GM21526 (cell line): Measurements from ENCODE around the gene COA7.
"Not testable (repeated sequence)": the region's sequence is repeated elsewhere in the genome, so short reads cannot be mapped to it uniquely, and the experiment has no call there.

Source experiments
- ATAC-seq: cut with Tn5 transposase; IDR thresholded peaks from one replicate; pipeline ENCODE4 v1.9.1; 2021; ENCODE audit warnings: moderate library complexity; ENCODE audit not compliant: unreplicated experiment, low FRiP score

Gene COA7

DNA sequence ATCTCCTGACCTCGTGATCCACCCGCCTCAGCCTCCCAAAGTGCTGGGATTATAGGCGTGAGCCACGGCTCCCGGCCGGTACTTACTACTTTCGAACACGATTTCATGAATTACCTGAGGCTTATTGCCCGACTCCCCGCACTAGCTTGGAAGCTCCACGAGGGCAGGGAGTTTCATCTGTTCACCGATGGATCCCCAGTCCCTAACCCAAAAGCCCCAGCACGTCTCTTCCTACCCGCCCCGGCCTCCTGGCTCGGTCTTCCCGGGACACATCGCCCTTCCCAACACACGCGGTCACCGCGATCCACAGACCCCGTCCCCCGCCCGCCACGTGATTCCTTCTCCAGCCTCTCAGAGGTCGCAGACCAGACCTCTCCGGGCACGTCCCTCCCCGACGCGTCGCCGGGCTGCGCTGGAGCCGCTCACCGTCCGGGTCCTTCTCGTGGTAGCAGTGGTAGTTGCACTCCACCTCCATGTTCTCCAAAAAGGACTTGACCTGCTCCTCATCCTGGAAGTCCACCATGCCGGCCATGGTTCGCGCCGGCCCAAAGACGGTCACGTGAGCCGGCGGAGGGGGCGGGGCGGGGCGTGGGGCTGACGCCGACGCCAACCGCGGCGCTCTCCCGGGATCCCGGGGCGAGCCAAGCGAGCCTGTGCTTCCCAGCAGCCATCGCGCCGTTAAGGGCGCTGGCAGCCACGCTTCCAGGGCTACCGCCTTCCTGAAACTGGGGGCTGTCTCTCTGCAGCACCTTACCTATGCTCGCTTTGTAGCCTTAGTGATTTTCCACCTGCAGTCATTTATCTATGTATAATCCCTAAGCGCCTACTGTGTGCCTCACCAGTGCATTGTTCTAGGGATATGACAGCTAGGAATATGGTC, at the start of gene COA7:
Gene COA7, minus strand, starts transcription at position 553 of the 880 bp plus-strand sequence. Its CDS starts 21 bp downstream, at position 532.
- ATAC-seq, result no peak

- no peak for ATAC-seq
These were observed 49.3 kb upstream of the COA7 start for GRCh38 chr1:52747450-52747849.

DNA sequence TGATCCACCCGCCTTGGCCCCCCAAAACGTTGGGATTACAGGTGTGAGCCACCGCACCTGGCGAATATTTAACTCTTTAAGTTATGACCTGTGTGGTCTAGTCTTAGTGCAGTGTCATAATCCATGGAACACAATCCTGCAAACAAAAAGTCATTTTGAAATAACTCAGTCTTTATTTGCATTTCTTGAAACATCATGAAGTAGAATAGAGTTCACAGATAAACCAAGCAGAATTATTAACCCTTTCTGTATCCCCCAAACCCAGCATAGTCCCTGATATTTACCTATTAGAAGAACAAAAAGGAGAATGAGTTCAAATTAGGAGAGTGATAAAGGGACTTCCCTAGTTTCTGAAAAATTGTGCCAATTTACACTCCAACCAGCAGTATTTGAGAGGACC, 48.0 kb upstream of the COA7 start:
- no peak for ATAC-seq

DNA sequence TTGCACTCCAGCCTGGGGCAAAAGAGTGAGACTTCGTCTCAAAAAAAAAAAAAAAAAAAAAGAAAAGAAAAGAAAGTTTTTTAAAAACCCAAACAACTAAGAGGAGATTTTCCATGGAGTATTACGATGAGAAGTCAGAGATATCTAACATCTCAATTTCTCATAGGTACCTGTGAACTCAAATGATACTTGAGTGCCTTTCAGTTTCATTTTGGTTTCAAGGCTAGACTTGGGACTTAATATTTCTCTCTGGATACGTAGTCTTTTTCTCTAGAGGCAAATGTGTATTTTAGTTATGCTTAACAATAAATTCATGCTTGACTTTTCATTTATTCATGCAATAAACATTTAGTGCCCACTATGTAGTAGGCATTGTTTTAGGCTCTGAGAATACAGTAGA, 43.1 kb upstream of the COA7 start:
- no peak for ATAC-seq

DNA sequence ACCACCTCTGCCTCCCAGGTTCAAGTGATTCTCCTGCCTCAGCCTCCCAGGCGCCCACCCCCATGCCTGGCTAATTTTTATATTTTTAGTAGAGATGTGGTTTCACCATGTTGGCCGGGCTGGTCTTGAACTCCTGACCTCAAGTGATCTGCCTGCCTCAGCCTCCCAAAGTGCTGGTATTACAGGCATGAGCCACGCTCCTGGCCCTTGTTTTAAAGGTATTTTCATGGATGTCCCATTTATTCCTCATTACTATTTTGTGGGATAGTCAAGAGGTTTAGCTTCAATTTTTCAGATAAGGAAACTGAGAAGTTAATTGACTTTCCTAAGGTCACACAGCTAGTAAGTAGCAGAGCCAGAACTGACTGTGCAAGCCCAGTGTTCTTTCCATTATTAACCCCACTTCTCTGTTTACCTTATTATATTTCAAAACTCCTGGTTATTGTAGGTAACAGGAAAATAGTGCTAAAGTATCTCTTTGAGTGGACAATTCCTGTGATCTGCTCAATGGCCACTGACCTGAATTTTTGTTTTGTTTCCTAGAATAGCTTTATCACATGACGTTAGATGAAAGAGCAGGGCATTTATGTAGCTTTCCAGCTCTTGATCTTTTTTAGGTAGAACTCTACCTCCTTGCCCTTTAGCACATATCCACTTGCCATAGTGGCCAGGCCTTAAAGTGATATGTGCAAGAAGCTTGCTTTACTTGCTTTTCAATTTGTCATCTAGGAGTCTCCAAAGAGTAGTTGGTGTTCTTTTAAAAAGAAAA, 41.7 kb upstream of the COA7 start:
- ATAC-seq, result no peak

GRCh38 chr1:52738893-52739292, 40.7 kb upstream of the COA7 start:
- ATAC-seq, result no peak

- no peak for ATAC-seq
These were observed 40.0 kb upstream of the COA7 start for GRCh38 chr1:52738148-52738547.

DNA sequence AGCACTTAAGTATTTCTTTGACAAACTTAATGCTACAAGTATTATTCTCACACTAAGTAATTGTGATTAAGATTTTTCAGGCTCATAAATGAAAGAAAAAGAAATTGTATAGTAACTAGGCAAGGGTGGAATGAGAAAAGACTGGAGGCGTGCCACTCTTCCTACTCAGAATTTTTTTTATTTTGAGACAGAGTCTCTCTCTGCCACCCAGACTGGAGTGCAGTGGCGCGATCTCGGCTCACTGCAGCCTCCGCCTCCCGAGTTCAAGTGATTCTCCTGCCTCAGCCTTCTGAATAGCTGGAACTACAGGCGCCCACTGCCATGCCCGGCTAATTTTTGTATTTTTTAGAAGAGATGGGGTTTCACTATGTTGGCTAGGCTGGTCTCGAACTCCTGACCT, 37.2 kb upstream of the COA7 start:
- not testable (repeated sequence) for ATAC-seq

GRCh38 chr1:52733368-52733767, 35.2 kb upstream of the COA7 start:
- ATAC-seq, result no peak

DNA sequence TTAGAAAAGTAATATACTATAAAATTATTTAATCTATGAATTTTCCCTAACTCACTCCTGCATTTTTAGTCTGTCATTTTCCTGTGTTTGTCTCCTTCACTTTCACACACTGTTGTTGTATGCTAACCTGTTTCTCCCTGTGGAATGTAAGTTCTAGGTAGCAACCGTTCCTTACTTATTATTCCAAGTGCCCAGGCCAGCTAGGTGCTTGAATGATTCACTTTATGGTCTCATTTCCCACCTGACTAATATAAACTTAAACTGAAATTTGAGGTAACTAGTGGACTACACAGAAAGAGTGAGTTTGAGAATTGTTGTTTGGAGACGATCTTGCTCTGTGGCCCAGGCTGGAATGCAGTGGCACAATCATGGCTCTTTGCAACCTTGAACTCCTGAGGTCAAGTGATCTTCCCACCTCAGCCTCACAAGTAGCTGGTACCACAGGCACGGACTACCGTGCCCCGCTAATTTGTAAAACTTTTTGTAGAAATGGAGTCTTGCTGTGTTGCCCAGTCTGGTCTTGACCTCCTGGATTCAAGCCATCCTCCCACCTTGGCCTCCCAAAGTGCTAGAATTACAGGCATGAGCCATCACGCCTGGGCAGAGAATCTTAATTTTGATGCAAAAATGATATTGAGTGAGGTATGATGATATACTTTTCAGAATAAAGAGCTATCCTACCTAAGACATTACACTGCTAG, 30.0 kb upstream of the COA7 start:
- no peak for ATAC-seq

GRCh38 chr1:52727114-52727586, 29.0 kb upstream of the COA7 start:
- ATAC-seq, result no peak

- peak; percentile 82 for ATAC-seq
These were observed 28.3 kb upstream of the COA7 start, which contains the start of gene ZYG11B for GRCh38 chr1:52726265-52727113. ZYG11B (plus strand) TSS chr1:52726453; CDS start chr1:52726654, 201 bp downstream.

- ATAC-seq, result no peak
These were observed 27.7 kb upstream of the COA7 start for GRCh38 chr1:52725903-52726264.

- ATAC-seq, result no peak
These were observed 25.1 kb upstream of the COA7 start for GRCh38 chr1:52723260-52723659.

- ATAC-seq, result not testable (repeated sequence)
These were observed 17.1 kb upstream of the COA7 start for GRCh38 chr1:52715296-52715695.

DNA sequence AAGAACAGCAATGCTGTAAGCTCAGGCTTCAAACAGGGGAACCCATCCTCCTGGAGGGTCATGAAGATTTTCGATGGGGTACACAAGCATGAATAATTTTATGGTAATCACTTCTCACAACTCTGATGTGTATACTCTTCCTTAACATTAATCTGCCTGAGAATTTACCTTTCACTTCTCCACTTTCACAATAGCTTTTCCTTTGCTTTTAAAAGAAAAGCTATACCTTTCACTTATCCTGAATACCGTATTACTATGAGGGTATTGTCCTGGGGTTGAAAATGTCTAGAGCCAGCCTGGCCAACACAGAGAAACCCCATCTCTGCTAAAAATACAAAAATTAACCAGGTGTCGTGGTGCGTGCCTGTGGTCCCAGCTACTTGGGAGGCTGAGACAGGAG, 15.4 kb upstream of the COA7 start:
- ATAC-seq, result no peak

DNA sequence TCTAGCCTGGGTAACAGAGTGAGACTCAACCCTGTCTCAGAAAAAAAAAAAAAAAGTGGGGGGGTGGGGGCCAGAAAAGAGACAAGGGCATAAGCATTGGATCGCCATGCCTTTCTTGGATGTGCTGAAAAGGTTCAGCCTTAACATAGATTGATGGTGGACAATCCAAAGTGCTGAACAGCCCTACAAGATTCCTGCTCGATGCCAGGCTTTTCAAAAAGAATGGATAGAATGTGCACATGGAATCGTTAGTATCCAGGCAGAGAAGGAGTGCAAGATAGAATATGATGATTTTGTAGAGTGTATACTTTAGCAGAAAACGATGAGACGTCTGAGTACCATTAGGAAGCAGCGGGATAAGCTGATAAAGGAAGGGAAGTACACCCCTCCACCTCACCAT, 10.9 kb upstream of the COA7 start:
- ATAC-seq, result no peak

DNA sequence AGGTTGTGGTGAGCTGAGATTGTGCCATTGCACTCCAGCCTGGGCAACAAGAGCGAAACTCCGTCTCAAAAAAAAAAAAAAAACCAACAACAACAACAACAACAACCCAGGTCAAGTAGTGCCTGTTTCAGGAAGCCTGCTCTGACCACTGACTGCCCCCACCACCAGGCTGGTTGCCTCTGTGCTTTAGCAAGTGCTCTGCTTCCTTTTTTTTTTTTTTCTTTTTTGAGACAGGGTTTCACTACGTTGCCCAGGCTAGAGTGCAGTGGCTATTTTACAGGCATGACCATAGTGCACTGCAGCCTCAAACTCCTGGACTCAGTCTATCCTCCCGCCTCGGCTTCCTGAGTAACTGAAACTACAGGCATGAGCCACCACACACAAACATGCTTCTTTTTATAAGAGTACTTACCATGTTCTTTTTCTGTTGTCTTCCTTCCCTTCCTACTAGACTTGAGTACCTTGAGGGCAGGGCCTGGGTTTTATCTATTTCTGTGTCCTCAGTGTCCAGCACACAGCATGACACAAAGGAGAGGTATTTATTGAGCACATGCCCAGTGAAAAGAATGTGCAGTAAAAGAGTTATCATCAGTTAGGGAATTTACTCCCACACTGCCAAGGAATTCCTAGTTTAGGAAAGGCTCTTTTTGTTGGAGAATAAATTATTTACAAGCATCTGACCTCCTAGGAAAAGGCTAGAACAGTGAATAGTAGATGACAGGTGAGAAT, 9.9 kb upstream of the COA7 start:
- ATAC-seq, result no peak
